Posterior vena cava (tissue), 2 donors: ENCODE data around the gene MEAF6. TPM values are rescaled to one million over a fixed set of nuclear protein-coding genes. Genes with fewer than 3 reads are reported as not detected.
"Not testable (repeated sequence)": the region's sequence is repeated elsewhere in the genome, so short reads cannot be mapped to it uniquely, and the experiment has no call there.

Experiments
- DNase-seq: peaks from one replicate; pipeline ENCODE4 v3.0.0-alpha.2; 2020; ENCODE audit warnings: low spot score
- intact Hi-C, 2 donors: fragments of 100-400 bp; cut with DNase I; formaldehyde crosslinking; loops; one replicate each; pipeline versions ENCODE4 v1.14.1 to v1.14.2; 2022 to 2023
- total RNA-seq, 2 donors: library from RNA; stranded (reverse); fragmentation: NEBNext Ultra II Directional; extraction: Animal tissue kit (Norgen Biotek cat#: 25700); gene quantifications; one replicate each; pipeline ENCODE4 v1.2.1, GENCODE V29; 2021
- donor health status: DM: yes; HTN: yes; CAD: no.
- donor health status: DM: yes; HTN: yes; CAD: no.

Gene MEAF6
- total RNA-seq, 2 donors from 2014 or later: 43.6 to 49.6 TPM

- DNase-seq: no peak
- intact Hi-C loops: no loop called here
Observed at GRCh38 chr1:37533317-37534093, 18.9 kb upstream of the MEAF6 start.

- not testable (repeated sequence) for DNase-seq
Observed at GRCh38 chr1:37532418-37533156, 18.0 kb upstream of the MEAF6 start.

GRCh38 chr1:37529888-37530287, 15.3 kb upstream of the MEAF6 start:
- DNase-seq, intact Hi-C loops: not testable (repeated sequence)

More at GRCh38 chr1:37532418-37533156, 18.0 kb upstream of the MEAF6 start:
- intact Hi-C loops: not testable (repeated sequence)

- intact Hi-C loops: no loop called here
- no peak for DNase-seq
Observed at GRCh38 chr1:37519613-37520012, 5.0 kb upstream of the MEAF6 start.

GRCh38 chr1:37518929-37519328, 4.4 kb upstream of the MEAF6 start:
- DNase-seq, intact Hi-C loops: not testable (repeated sequence)

- DNase-seq, intact Hi-C loops: not testable (repeated sequence)
Observed at GRCh38 chr1:37518241-37518640, 3.7 kb upstream of the MEAF6 start.

GRCh38 chr1:37517569-37517968, 3.0 kb upstream of the MEAF6 start:
- intact Hi-C loops: no loop called here
- DNase-seq: no peak

- no peak for DNase-seq
- intact Hi-C loops: no loop called here
Observed at GRCh38 chr1:37515185-37516034, 844 bp upstream of the MEAF6 start.

- DNase-seq: no peak
- intact Hi-C loops: no loop called here
Observed at GRCh38 chr1:37513795-37514349, 694 bp downstream of the MEAF6 start.

- DNase-seq: no peak
- intact Hi-C loops: no loop called here
Observed at GRCh38 chr1:37509181-37509580, 5.4 kb downstream of the MEAF6 start.

- intact Hi-C loops: no loop called here
- DNase-seq: no peak
Observed at GRCh38 chr1:37506740-37507139, 7.8 kb downstream of the MEAF6 start.

GRCh38 chr1:37502791-37503190, 11.8 kb downstream of the MEAF6 start:
- intact Hi-C loops, DNase-seq: not testable (repeated sequence)

GRCh38 chr1:37502104-37502503, 12.5 kb downstream of the MEAF6 start:
- intact Hi-C loops: no loop called here
- no peak for DNase-seq

GRCh38 chr1:37501661-37502060, 12.9 kb downstream of the MEAF6 start:
- DNase-seq: no peak
- intact Hi-C loops: no loop called here

- intact Hi-C loops: no loop called here
- DNase-seq: no peak
Observed at GRCh38 chr1:37498872-37499617, 15.5 kb downstream of the MEAF6 start.

- intact Hi-C loops: no loop called here
- no peak for DNase-seq
Observed at GRCh38 chr1:37497832-37498231, 16.7 kb downstream of the MEAF6 start.

GRCh38 chr1:37495875-37496274, 18.7 kb downstream of the MEAF6 start:
- intact Hi-C loops: no loop called here
- DNase-seq: no peak

GRCh38 chr1:37493336-37494098, 21.0 kb downstream of the MEAF6 start:
- DNase-seq: no peak
- intact Hi-C loops: no loop called here
